COLO668 (cell line): ENCODE data around the gene C11orf98.

ENCODE experiments used
- DNase-seq: peaks from one replicate; lab custom pipeline; 2025; ENCODE audit not compliant: unreplicated experiment; lab: John Stamatoyannopoulos, UW

The C11orf98 gene

DNA sequence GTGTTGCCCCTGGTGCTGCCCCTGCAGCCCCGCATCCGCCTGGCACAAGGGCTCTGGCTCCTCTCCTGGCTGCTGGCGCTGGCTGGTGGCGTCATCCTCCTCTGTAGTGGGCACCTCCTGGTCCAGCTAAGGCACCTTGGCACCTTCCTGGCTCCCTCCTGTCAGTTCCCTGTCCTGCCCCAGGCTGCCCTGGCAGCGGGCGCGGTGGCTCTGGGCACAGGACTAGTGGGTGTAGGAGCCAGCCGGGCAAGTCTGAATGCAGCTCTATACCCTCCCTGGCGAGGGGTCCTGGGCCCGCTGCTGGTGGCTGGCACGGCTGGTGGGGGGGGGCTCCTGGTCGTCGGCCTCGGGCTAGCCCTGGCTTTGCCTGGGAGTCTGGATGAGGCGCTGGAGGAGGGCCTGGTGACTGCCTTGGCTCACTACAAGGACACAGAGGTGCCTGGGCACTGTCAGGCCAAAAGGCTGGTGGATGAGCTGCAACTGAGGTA is 51.7 kb downstream of the C11orf98 start:
- DNase-seq, result no peak
